K562 (cell line): ENCODE measurements around the gene SLC4A1. TPM values are rescaled to one million over a fixed set of nuclear protein-coding genes. Genes with fewer than 3 reads are reported as not detected.

Experiments used
- CHD4 ChIP-seq: fragments of 200-600 bp; sonication (generic); IDR thresholded peaks from 3 replicates; pipeline ENCODE4 v1.6.1; 2012; ENCODE audit warnings: low read depth, mild to moderate bottlenecking, mixed read lengths, low read length, inconsistent platforms; ENCODE audit not compliant: insufficient read depth, insufficient replicate concordance, poor library complexity, severe bottlenecking
- KLF1 ChIP-seq: fragments of 450-650 bp; IDR thresholded peaks from 2 replicates; pipeline ENCODE4 v1.6.1; 2016; ENCODE audit warnings: missing genetic modification characterization, missing compliant biosample characterization
- MGA ChIP-seq: fragments of 450-650 bp; IDR thresholded peaks from 2 replicates; pipeline ENCODE4 v1.6.1; 2016; ENCODE audit warnings: mild to moderate bottlenecking, moderate library complexity
- NEUROD1 ChIP-seq: fragments of 150-350 bp; IDR thresholded peaks from 2 replicates; pipeline ENCODE4 v1.6.1; 2014; ENCODE audit warnings: borderline replicate concordance, low read length, low read depth; ENCODE audit not compliant: partially characterized antibody
- PHF20 ChIP-seq: fragments of 450-650 bp; IDR thresholded peaks from 2 replicates; pipeline ENCODE4 v1.6.1; 2018; ENCODE audit not compliant: partially characterized antibody
- PRDM10 ChIP-seq: fragments of 450-650 bp; IDR thresholded peaks from 2 replicates; pipeline ENCODE4 v1.6.1; 2018; ENCODE audit not compliant: partially characterized antibody
- SMARCA5 ChIP-seq: fragments of 450-650 bp; IDR thresholded peaks from 2 replicates; pipeline ENCODE4 v1.6.1; 2016
- TBL1XR1 ChIP-seq, 2 experiments: IDR thresholded peaks; 2 replicates each; pipeline ENCODE4 v1.6.1; 2012; ENCODE audit warnings: improper control_type of control experiment in 2 of 2, low read length in 2 of 2, mild to moderate bottlenecking in 1 of 2
- ZBTB33 ChIP-seq: sonication (generic); formaldehyde crosslinking; IDR thresholded peaks from 2 replicates; pipeline ENCODE4 v1.8.1; 2023; ENCODE audit warnings: mild to moderate bottlenecking, missing genetic modification reagents
- polyA plus RNA-seq, 8 experiments: library from polyadenylated mRNA; depleted of rRNA in 4 of 8; stranded (reverse) in 5 of 8; unstranded in 3 of 8; fragments of >200 nt; fragmentation: Nextera tagmentation in 2 of 8; fragmentation: Illumina TruSeq in 1 of 8; extraction: Ambion mirVana in 2 of 8; extraction: Trizol in 1 of 8; gene quantifications; 2 replicates each; pipeline versions ENCODE4 v1.2.1 to v1.2.3, GENCODE V29; 2011 to 2014; ENCODE audit warnings: inconsistent platforms in 1 of 8, missing spikeins in 1 of 8
- total RNA-seq, 7 experiments: library from RNA; depleted of rRNA in 6 of 7; stranded (reverse); fragments of >200 nt in 6 of 7; fragmentation: Illumina TruSeq in 2 of 7; extraction: Trizol in 2 of 7; gene quantifications; 2 replicates each; pipeline versions ENCODE4 v1.2.1 to v1.2.3, GENCODE V29; 2011 to 2021; ENCODE audit warnings: low replicate concordance in 1 of 7

SLC4A1 gene
- total and polyA plus RNA-seq, 9 of the 15 experiments (the other 6 are each of a cell fraction or from before 2014, with no cell fraction given), result 0.14 to 1.00 (median 0.53) TPM

- TF ChIP-seq PRDM10 (no peak), KLF1 (tag) (no peak), MGA (no peak), SMARCA5 (peak; percentile 92; the same call in 1 of the 2 replicates), TBL1XR1 (IDR thresholded peaks at IDR 0.05; ENCODE audit: low read length in 2 of 2) (no peak), PHF20 (peak; percentile 9), NEUROD1 (no peak), CHD4 (peak; percentile 86), ZBTB33 (no peak)
These were observed 825 bp downstream of the SLC4A1 start (continued) for GRCh38 chr17:44267165-44267455.
